GM12873 (cell line): ENCODE data around the gene MARCHF5.

ENCODE experiments used
- TF ChIP-seq, protein P1 (sequence below): IDR thresholded peaks from 2 replicates; pipeline ENCODE4 v1.5.1; 2012; ENCODE audit warnings: low read depth, mild to moderate bottlenecking, moderate library complexity, low read length, control low read depth; ENCODE audit not compliant: insufficient read depth; ENCODE audit errors: missing control alignments

The MARCHF5 gene

DNA sequence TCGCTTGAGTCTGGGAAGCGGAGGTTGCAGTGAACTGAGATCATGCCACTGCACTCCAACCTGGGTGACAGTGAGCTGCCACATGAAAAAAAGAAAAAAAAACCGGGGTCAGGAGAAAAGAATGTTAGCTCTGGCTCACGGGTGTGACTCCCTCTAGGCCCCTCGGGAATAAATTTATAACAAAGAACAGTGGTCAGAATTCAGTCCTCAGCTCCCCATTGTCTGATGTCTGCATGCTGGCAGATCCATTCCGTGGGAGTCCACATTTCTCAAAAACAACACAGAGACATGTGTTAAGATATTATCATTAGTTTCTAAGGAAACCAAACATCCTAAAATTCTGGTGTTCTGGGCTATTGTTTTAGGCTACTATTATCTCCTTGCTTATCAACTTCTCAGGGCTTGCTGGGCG is 90.6 kb downstream of the MARCHF5 start:
- TF ChIP-seq, protein P1, sequence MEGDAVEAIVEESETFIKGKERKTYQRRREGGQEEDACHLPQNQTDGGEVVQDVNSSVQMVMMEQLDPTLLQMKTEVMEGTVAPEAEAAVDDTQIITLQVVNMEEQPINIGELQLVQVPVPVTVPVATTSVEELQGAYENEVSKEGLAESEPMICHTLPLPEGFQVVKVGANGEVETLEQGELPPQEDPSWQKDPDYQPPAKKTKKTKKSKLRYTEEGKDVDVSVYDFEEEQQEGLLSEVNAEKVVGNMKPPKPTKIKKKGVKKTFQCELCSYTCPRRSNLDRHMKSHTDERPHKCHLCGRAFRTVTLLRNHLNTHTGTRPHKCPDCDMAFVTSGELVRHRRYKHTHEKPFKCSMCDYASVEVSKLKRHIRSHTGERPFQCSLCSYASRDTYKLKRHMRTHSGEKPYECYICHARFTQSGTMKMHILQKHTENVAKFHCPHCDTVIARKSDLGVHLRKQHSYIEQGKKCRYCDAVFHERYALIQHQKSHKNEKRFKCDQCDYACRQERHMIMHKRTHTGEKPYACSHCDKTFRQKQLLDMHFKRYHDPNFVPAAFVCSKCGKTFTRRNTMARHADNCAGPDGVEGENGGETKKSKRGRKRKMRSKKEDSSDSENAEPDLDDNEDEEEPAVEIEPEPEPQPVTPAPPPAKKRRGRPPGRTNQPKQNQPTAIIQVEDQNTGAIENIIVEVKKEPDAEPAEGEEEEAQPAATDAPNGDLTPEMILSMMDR = no peak

DNA sequence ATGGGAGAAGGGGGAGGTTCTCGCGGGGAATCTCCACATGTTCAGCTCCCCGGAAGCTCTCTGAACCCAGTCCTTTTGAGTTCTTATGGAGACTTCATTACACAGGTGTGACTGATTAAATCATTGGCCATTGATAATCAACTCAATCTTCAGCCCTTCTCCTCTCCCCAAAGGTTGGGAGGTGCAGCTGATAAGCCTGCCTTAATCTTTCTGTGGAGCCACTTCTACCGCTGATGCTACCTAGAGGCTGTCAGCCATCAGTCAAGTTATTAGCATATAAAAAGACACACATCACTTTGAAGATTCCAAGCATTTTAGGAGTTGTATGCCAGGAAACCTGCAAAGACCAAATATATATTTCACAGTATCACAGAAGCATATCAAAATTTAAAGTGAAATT is 91.7 kb downstream of the MARCHF5 start:
- TF ChIP-seq, protein P1 = no peak

DNA sequence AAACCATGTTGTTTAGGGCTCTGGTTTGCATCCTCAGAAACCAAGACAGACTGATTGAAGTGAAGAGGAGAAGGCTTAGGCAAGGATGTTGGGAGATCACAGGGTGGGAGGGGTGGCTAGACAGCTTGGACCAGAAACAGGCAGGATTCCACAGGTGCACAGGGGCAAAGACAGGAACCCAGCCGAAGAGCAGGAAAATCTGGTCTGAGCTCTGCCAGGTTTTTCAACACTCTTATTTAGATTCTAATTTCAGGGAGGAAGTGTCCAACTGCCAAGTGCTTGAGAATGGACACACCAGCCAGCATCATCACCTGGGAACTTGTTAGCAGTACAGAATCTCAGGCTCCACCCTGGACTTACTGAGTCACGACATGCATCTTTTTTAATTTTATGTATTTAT is 93.8 kb downstream of the MARCHF5 start:
- TF ChIP-seq, protein P1 = no peak

DNA sequence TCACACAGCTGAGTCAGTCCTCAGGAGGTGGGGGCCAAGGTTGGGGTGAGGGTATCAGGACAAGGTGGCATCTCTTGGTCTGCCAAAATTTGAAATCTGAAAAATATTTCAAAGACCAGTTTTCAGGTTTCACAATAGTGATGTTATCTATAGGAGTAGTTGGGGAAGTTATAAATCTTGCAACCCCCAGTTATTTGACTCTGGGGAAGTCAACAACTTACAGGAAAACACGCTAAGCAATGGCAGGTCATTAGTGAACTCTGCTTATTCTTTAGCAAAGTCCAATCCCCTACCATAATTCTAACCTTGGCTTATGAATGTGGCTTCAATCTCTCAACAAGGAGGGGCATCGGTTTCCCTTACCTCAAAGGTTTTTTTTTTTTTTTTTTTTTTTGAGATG is 94.9 kb downstream of the MARCHF5 start:
- TF ChIP-seq, protein P1 = no peak

- TF ChIP-seq, protein P1 = no peak
These were observed 96.4 kb downstream of the MARCHF5 start for GRCh38 chr10:92387289-92387940.

GRCh38 chr10:92395271-92395670 is 104.3 kb downstream of the MARCHF5 start:
- TF ChIP-seq, protein P1 = no peak
